Stimulated activated CD8-positive, alpha-beta memory T cell treated with anti-CD3 and anti-CD28 coated beads, Interleukin-7, amount 100 ng/mL, for 24 hours (primary cell): ENCODE results near the gene DPYD.

Experiments used
- DNase-seq: peaks from one replicate; pipeline ENCODE4 v3.0.0-alpha.2; 2020; ENCODE audit warnings: low read depth

Gene DPYD

DNA sequence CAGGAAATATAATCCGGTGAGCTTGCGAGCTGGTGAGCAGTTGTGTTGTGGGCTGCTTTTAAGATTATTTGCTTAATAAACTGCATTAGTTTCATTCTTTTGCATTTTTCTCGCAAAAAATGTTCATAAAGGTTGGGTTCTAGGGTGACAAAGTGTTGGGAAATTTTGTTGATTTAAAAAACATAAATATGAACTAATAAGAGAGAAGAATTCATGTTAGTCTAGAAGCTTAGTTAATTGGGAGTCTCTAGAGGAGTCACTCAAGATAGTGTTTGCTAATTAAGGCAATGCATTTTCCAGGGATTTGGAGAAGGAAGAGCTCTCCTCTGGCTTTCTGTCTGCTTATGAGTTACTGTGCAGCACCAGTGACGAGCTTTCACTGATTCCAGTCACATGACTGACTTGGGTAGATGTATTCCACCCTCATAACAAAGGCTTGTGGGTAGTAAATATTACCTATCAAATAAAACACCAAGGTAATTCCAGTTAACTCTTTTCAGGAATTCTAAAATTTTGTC lies 782.3 kb downstream of the DPYD start:
- DNase-seq: no peak

DNA sequence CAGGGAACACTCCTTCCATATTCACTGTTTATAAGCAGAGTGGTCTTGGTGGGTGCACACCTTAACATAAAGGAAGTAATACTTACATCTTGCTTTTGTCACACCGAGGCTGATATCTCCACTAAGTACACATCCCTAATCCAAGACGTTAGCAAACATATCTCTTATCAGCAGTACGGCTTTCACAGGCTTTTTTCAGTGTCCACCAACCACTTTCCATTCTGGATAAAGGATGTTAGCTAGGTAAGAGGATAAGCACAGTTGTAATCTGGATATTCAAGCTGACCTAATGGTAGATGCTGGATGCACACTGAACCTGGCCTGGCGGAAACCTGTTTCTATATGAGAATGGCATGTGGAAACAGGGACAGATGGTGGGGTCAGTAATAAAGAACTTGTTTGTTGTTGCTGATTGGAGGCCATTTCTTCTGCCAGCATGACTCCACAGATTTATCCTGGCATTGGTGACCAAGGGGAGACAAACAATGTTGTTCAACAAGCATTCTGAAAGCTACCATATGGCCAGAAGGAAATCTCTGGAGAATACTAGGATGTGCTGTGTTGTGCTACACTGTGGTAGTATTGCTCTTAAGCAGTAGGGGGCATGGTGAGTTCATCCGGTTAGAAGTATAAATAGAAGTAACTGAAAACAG lies 782.8 kb downstream of the DPYD start:
- DNase-seq: no peak

- DNase-seq: no peak
These were observed 783.8 kb downstream of the DPYD start for GRCh38 chr1:97136996-97137395.

DNA sequence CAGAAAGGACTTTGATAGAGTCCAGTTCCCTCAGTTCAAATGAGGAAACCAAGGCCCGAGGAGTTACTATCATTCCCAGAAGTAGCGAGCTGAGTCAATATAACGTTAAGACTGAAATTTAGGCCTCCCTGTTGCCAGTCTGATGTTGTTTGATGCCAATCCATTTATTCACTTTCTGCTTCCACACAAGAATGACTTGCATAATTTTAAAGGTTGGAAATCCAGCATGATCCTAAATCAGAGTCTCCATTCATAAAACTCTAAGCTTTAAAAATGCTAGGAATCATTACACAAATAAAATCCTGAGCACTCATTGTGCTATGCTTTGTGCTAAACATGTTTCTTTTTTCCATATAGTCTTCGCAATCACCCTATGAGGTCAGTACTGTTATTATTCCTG lies 784.9 kb downstream of the DPYD start:
- DNase-seq: no peak

- DNase-seq: no peak
These were observed 792.4 kb downstream of the DPYD start for GRCh38 chr1:97128426-97128825.

DNA sequence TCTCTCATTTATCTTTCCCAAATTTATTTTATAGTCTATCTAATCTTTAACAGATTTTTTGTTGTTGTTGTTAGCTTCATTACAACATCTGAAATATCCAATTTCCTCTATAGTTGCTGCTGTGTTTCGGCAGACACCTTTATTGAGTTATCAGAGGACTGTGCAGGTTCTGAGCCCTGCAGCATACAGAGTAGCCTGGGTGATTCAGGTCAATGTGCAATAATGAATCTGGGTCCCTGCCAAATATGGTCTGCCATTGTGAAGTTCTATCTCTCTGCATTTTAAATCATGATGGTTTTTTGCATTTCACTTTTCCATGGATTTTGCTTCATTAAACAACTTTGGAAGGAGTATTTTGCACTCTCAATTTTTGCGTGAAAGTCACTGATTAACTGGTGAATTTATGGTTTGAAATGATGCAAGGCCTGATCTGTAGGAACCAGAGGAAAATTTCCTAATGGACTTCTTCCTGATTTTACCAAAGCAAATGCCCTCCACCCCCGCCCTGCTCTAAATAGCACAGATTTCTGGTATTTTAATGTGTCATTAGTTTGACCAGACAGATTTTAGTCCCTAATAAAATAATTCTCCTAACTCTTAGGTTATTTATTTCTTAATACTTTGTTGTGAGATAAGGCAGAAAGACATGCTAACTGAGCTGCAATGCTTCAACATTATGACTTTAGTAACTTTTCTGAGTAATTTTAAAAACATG lies 797.0 kb downstream of the DPYD start:
- DNase-seq: no peak

DNA sequence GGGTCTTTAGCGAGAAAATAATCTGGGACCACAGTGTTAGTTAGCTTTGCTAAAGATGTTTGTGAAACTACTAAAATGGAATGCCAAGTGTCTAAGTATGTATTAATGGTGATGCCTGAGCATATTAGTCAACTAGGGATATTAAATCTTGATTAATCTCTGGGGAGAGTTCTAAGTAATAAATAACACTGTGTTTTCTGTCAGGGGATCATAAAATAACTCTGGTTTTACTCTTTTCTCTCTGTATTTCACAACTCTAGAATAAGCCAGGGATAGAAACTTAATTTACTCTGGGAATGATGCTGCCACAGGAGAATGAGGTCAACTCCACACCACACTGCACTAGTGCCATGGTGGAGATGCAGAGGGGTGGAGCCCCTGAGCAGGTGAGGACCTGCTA lies 800.0 kb downstream of the DPYD start:
- DNase-seq: no peak

GRCh38 chr1:97119260-97120158 lies 801.3 kb downstream of the DPYD start:
- no peak for DNase-seq

DNA sequence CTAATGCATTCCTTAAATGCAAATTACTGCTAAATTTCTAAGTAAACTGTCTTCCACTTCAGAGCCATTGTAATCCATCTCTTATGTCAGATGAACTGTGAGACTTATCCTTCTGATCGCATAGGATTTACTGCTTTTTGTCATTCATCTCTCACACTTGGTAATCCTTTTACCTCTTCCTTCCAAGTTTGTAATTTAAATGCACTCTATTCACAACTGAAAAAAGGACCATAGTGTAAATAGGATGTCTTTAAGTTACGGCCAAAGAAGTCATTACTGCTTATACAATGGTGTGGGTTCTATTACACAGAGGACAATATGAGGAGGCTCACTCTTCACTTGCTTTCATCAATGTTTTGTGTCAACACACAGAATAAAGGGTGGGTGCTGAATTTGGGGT lies 806.0 kb downstream of the DPYD start:
- no peak for DNase-seq

- DNase-seq: no peak
These were observed 808.4 kb downstream of the DPYD start for GRCh38 chr1:97112442-97112841.

GRCh38 chr1:97108179-97108578 lies 812.7 kb downstream of the DPYD start:
- DNase-seq: no peak

DNA sequence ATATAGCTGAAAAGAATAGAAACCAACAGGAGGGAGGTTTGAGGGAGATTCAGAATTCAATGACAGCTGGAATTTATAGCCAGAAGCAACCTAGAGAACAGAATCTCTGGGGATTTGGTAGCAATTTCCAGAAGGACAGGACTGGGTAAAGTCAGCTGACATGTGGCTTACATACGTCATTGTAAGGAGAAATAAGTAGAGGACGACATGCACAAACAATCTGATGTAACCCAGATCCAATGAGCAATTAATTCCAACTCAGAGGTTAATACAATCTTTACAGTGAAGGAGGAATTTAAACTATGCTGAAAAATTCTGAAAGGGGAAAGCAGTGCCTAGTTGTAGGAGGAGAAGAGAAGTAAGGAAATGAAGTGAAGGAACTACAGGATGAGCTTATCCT lies 815.3 kb downstream of the DPYD start:
- DNase-seq: no peak

DNA sequence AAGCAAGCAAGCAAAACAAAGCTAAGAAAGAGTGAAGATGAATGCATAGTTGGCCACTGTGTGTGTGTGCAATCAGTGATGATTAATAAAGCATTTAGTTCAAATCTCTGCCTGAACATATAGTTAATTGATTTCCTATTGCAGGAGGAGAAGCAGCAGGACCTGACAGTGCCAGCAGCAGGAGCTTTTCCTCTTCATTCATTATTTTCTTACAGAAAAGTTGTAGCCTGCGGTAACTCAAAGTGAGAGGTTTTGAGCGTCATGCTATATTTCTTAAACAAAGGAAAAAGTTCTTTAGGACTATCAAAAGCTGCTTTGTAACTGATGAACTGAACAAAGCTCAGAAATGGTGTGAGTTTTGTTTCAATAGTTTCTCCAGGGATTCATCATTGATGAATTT lies 819.3 kb downstream of the DPYD start:
- no peak for DNase-seq

DNA sequence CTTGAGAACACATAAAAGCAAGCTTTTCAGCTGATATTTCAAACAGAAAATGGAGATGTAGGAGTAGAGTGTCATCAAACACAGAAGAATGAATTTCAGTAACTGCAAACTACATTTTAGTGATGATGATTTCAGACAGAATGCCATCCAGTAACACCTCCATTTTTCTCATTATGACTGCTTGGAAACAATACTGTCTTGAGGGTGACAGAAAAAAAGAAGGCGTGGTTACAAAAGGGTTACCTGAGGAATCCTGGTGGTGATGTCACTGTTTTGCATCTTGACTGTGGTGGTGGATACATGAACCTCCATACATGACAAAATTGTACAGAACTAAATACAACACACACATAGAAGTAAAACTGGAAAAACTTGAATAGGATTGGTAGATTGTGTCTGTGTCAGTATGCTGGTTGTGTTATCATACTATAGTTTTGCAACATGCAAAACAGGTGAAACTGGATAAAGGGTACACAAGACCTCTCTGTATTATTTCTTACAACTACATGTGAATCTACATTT lies 823.4 kb downstream of the DPYD start:
- DNase-seq: no peak

DNA sequence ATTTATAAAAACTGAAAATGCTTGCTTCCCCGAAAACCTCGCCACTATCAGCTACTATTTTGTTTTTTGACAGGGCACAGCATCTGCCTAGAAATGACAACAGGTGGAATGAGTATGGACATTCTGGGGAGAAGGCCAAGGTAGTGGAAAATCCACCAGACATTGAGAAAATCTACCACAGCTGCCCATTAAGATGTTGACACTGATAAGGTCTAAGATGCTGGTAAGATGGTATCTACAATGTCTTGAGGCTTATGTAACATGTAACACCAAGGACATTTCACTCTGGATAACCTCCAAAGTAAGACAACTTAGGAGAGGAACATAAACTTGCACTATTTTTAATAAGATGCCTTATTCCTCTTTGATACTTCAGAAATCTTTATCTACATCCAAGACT lies 825.1 kb downstream of the DPYD start:
- no peak for DNase-seq

- no peak for DNase-seq
These were observed 826.4 kb downstream of the DPYD start for GRCh38 chr1:97094247-97094972.

DNA sequence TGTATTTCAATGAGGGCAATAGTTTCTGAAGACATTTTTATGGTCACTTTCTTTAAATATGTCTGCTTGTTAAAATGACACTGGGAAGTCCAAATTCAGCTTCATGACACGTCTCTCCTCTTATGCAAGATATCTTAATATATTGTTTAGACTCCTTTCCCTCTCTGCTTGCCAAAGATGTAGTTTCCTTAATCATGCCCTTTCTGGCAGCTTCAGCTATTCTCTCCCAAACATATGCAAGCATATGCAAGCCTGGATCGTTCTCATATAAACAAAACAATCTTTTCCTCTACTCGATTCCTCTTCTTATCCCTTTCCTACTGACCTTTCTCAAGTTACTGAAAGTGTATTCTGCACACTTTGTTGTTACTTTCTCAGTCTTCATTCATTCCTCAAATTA lies 827.1 kb downstream of the DPYD start:
- DNase-seq: no peak

DNA sequence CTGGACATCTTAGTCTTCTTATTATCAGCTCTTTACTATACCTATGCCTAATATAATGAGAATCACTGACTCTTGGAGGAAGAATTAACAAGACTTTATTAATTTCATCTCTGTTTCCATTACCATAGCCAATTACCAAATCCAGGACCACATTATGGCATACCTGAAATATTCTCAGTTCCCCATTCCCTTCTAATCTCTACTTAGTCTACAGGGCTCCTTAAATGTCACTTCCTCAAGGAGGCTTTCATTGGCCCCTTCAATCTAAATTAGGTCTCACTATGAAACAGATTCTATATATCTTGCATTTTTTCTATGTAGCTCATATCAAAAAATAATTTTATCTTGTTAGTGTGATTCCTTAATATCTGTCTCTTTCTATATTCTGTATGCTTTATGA lies 828.0 kb downstream of the DPYD start:
- DNase-seq: no peak

DNA sequence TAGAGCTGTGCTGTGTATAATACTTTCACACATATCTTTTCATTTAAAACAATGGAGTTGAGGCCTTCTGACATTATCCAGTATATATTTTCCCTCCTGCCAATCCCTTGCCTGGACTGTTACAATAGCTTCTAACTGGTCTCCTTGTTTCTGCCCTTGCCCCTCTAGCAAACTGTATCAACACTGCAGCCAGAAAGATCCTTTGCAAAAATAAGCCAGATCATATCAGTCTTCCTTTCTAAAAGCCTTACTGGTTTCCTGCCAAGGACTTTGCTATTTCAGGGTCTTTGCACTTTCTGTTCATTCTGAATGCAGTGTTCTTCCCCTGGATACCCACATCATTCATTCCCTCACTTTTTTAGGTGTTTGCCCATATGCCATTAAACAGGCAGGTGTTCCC lies 829.2 kb downstream of the DPYD start:
- no peak for DNase-seq

DNA sequence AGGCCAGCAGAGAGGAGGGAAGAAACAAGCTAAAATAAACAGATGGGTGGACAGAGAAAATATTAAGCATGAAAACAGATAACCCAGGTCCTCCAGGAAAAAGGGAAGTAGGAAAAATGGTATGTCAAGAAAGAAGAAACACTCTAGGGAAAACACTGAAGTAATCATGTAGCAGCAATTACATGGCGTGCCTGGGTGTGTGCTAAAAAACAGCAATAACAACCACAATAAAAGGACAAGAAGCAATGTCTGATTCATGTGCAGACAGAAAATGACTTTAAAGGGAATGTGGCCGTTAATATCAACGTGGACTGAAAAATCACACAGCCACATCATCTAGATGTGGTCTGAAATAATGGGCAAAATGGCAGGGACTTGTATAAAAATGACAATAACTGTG lies 829.6 kb downstream of the DPYD start:
- DNase-seq: no peak

DNA sequence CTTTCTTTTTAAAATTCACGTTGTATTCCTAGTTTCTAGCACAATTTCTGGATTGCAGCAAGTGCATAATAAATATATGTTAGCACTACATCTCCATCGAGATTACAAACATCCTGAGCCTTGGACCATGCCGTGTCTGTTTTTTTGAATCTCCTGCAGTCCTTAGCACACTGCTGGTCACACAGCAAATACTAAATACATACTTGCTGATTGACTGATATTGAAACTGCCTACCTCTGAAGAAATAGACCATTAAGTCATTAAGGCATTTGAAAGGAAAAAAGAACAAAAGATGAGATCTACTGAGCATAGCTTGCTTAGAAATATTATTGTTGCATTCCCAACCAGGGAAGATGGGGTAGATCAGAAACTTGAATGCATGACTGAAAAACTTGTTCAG lies 830.1 kb downstream of the DPYD start:
- no peak for DNase-seq

DNA sequence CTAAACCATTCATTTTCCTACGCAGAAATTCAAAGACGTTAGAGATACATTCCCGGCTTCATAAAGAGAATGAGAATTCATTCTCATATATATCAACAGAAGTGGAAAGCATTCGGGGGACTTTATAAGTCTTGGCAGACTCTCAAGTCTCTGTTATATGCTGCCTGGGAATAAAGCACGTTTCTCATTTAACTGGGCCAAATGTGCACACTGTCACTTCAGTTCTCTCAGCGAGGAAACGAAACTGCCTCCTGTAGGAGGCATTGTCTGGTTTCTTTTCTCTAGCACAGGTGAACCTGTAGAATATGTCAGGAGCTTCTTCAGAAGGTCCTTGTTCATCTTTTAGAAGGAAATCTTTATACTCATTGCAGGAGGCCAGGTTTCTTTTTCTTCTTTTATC lies 831.7 kb downstream of the DPYD start:
- no peak for DNase-seq
